Sigmoid colon (tissue), 7 donors: ENCODE data around the gene SMG5. TPM values are rescaled to one million over a fixed set of nuclear protein-coding genes. Genes with fewer than 3 reads are reported as not detected.

Experiments
- DNase-seq: peaks from one replicate; pipeline ENCODE4 v3.0.0-alpha.2; 2019
- H3K27ac ChIP-seq, 4 donors: fragments of 200-600 bp; sonication (generic); one replicate each; pipeline ENCODE4 v1.5.1; 2016 to 2019; ENCODE audit warnings: mild to moderate bottlenecking in 1 of 4
- H3K27me3 ChIP-seq, 3 donors: fragments of 200-600 bp; sonication (generic); one replicate each; pipeline ENCODE4 v1.5.1; 2019; ENCODE audit warnings: mild to moderate bottlenecking in 1 of 3
- H3K36me3 ChIP-seq, 4 donors: fragments of 200-600 bp; sonication (generic); one replicate each; pipeline ENCODE4 v1.5.1; 2016 to 2019
- H3K4me1 ChIP-seq, 4 donors: fragments of 200-600 bp; sonication (generic); one replicate each; pipeline ENCODE4 v1.5.1; 2017 to 2019
- H3K4me3 ChIP-seq, 4 donors: fragments of 200-600 bp; sonication (generic); one replicate each; pipeline ENCODE4 v1.5.1; 2017 to 2019; ENCODE audit warnings: mild to moderate bottlenecking in 2 of 4, moderate library complexity in 1 of 4
- H3K9me3 ChIP-seq, 4 donors: fragments of 200-600 bp in 3 of 4; sonication (generic) in 3 of 4; one replicate each; pipeline versions ENCODE4 v1.5.1 to v1.6.1; 2013 to 2019
- EP300 ChIP-seq, 4 donors: sonication (generic); formaldehyde crosslinking; IDR thresholded peaks; one replicate each; pipeline ENCODE4 v1.6.1; 2017; ENCODE audit warnings: antibody characterized with exemption in 4 of 4
- POLR2A ChIP-seq, 2 donors: fragments of 450-650 bp; IDR thresholded peaks; one replicate each; pipeline ENCODE4 v1.6.1; 2016; ENCODE audit warnings: antibody characterized with exemption in 2 of 2, mild to moderate bottlenecking in 2 of 2, moderate library complexity in 2 of 2
- POLR2AphosphoS5 ChIP-seq, 4 donors: sonication (generic); formaldehyde crosslinking; IDR thresholded peaks; one replicate each; pipeline ENCODE4 v1.6.1; 2017; ENCODE audit warnings: antibody characterized with exemption in 4 of 4
- WGBS, 2 donors: extraction: QIAGEN DNeasy Blood & Tissue Kit; methylation state at CpG; one replicate each; pipeline ENCODE4 v1.1.7; 2013; 5-methylcytosine and 5-hydroxymethylcytosine counted together
- intact Hi-C: fragments of 100-400 bp; cut with DNase I; formaldehyde crosslinking; loops from one replicate; pipeline ENCODE4 v1.15.1; 2023
- polyA plus RNA-seq, 3 donors: library from polyadenylated mRNA; stranded (reverse); fragments of 200-250 nt; gene quantifications; one replicate each; pipeline ENCODE4 v1.2.3, GENCODE V29; 2013
- total RNA-seq, 4 donors: library from RNA; depleted of rRNA; stranded (reverse); fragments of >200 nt; gene quantifications; one replicate each; pipeline ENCODE4 v1.1.0, GENCODE V29; 2016
- TF ChIP-seq, protein P1 (sequence below), 4 experiments: fragments of 450-650 bp in 3 of 4; fragments of 200-600 bp in 1 of 4; IDR thresholded peaks; one replicate each; pipeline ENCODE4 v1.5.1; 2016 to 2019; ENCODE audit warnings: antibody characterized with exemption in 4 of 4, mild to moderate bottlenecking in 3 of 4, moderate library complexity in 2 of 4
- donor health status: healthy with polysubstance abuse.
- donor health status: Bipolar disorder and iron deficiency.
- donor health status: healthy.

Gene SMG5
- total and polyA plus RNA-seq, 7 donors, result 25.2 to 78.2 (median 43.9) TPM

DNA sequence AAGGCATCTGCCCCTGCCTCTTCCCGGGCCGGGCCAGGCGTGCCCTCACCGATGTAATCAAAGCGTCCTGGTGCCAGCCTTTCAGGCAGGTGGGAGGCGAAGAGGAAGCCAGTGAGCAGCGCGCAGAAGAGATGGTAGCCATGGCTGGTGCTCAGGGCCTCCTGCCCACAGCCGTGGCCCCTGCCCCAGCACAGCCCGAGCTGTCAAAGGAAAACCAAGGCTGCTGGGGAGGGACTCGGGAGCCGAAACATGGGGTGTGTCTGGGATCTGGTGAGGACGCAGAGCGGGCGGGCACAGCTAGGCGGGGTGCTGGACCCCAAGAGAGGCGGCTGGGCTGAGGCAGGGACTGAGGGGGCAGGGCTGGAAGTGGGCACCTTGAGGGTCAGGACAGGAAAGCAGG is 37.9 kb downstream of the SMG5 start:
- H3K4me1 ChIP-seq, result peaks cover 0 to 26% (median 23%) of the 10 kb centered on the region in 4 donors
- TF ChIP-seq, protein P1, sequence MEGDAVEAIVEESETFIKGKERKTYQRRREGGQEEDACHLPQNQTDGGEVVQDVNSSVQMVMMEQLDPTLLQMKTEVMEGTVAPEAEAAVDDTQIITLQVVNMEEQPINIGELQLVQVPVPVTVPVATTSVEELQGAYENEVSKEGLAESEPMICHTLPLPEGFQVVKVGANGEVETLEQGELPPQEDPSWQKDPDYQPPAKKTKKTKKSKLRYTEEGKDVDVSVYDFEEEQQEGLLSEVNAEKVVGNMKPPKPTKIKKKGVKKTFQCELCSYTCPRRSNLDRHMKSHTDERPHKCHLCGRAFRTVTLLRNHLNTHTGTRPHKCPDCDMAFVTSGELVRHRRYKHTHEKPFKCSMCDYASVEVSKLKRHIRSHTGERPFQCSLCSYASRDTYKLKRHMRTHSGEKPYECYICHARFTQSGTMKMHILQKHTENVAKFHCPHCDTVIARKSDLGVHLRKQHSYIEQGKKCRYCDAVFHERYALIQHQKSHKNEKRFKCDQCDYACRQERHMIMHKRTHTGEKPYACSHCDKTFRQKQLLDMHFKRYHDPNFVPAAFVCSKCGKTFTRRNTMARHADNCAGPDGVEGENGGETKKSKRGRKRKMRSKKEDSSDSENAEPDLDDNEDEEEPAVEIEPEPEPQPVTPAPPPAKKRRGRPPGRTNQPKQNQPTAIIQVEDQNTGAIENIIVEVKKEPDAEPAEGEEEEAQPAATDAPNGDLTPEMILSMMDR (IDR thresholded peaks at IDR 0.05), result no peak
- TF ChIP-seq EP300 (IDR thresholded peaks at IDR 0.05), result no peak
- TF ChIP-seq POLR2AphosphoS5 (IDR thresholded peaks at IDR 0.05), result no peak
- no peak overlapping the region for H3K4me3 ChIP-seq
- 29 to 88% methylated on average over 17 of the region's 17 CpGs for WGBS, 2 donors
- H3K27me3 ChIP-seq, result peaks cover 15 to 35% (median 18%) of the 10 kb centered on the region in 3 donors
- intact Hi-C loops, result no loop called here
- no peak for DNase-seq
- H3K9me3 ChIP-seq, result no peaks in the 10 kb centered on the region
- H3K36me3 ChIP-seq, result peaks cover 0 to 25% (median 8%) of the 10 kb centered on the region in 4 donors
- no peak overlapping the region for H3K27ac ChIP-seq

DNA sequence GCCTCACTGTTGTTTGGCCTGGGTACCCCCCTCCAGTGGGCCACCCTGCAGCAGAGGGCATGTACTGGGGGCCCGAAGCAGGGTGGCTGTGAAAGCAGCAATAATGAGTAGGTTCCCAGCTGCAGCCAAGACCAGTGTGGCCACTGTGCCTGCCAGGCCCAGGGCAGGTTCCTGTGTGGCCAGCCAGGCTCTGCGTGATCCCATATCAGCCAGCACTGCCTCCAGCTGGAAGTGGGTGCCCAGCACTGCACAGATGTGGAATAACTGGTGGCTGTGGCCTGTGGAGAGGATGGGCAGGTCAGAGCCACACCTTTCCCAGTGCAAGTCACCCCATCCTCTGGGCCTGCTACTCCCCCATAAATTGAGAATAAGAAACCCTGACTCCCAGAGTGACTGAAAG is 38.5 kb downstream of the SMG5 start:
- WGBS, 2 donors, result 76 to 94% methylated on average over 2 of the region's 2 CpGs
- Histone ChIP-seq H3K4me1 (peaks cover 0 to 26% (median 23%) of the 10 kb centered on the region in 4 donors), H3K27me3 (peaks cover 15 to 35% (median 18%) of the 10 kb centered on the region in 3 donors), H3K27ac (no peak overlapping the region), H3K4me3 (no peak overlapping the region), H3K9me3 (no peaks in the 10 kb centered on the region), H3K36me3 (peaks cover 0 to 25% (median 9%) of the 10 kb centered on the region in 4 donors)
- no peak for TF ChIP-seq POLR2A (IDR thresholded peaks at IDR 0.05)
- TF ChIP-seq, protein P1 (IDR thresholded peaks at IDR 0.05), result no peak
- TF ChIP-seq POLR2AphosphoS5 (IDR thresholded peaks at IDR 0.05), result no peak
- no peak for TF ChIP-seq EP300 (IDR thresholded peaks at IDR 0.05)
- DNase-seq, result no peak
- intact Hi-C loops, result no loop called here

DNA sequence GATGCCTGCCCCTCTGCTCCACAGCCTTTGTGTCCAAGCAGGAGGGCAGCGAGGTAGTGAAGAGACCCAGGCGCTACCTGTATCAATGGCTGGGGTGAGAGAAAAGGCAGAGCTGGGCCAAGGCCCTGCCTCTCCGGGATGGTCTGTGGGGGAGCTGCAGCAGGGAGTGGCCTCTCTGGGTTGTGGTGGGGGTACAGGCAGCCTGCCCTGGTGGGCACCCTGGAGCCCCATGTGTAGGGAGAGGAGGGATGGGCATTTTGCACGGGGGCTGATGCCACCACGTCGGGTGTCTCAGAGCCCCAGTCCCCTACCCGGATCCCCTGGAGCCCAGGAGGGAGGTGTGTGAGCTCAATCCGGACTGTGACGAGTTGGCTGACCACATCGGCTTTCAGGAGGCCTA is 39.9 kb downstream of the SMG5 start:
- Histone ChIP-seq H3K27me3 (peaks cover 15 to 35% (median 18%) of the 10 kb centered on the region in 3 donors), H3K27ac (no peak overlapping the region), H3K36me3 (peaks cover 12 to 39% (median 18%) of the 10 kb centered on the region in 4 donors), H3K4me3 (no peak overlapping the region), H3K9me3 (no peaks in the 10 kb centered on the region), H3K4me1 (peaks cover 0 to 21% (median 18%) of the 10 kb centered on the region in 4 donors)
- DNase-seq, result no peak
- TF ChIP-seq EP300 (IDR thresholded peaks at IDR 0.05) (no peak), POLR2AphosphoS5 (IDR thresholded peaks at IDR 0.05) (no peak), POLR2A (IDR thresholded peaks at IDR 0.05) (no peak)
- TF ChIP-seq, protein P1 (IDR thresholded peaks at IDR 0.05), result no peak
- intact Hi-C loops, result no loop called here
- 81 to 85% methylated on average over 10 of the region's 10 CpGs for WGBS, 2 donors

DNA sequence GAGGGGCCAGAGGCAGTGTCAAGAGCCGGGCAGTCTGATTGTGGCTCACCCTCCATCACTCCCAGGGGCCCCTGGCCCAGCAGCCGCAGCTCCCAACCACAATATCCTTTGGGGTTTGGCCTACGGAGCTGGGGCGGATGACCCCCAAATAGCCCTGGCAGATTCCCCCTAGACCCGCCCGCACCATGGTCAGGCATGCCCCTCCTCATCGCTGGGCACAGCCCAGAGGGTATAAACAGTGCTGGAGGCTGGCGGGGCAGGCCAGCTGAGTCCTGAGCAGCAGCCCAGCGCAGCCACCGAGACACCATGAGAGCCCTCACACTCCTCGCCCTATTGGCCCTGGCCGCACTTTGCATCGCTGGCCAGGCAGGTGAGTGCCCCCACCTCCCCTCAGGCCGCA is 40.7 kb downstream of the SMG5 start, which contains the start of gene BGLAP:
TSS of gene BGLAP (plus strand) at position 259 of the 400 bp plus-strand sequence. CDS start at position 307, 48 bp downstream.
- TF ChIP-seq EP300 (IDR thresholded peaks at IDR 0.05) (no peak), POLR2A (IDR thresholded peaks at IDR 0.05) (no peak)
- TF ChIP-seq, protein P1 (IDR thresholded peaks at IDR 0.05), result no peak
- Histone ChIP-seq H3K9me3 (no peaks in the 10 kb centered on the region), H3K27ac (no peak within 1 kb of the TSS), H3K27me3 (peaks cover 15 to 32% (median 18%) of the 10 kb centered on the region in 3 donors), H3K4me1 (peaks cover 0 to 14% (median 11%) of the 10 kb centered on the region in 4 donors), H3K36me3 (peaks cover 15 to 47% (median 23%) of the 10 kb centered on the region in 4 donors), H3K4me3 (no peak within 1 kb of the TSS)
- no peak for DNase-seq
- WGBS, 2 donors, result 80 to 86% methylated on average over 14 of the region's 14 CpGs
- intact Hi-C loops, result no loop called here
